Testis (tissue), 3 donors: ENCODE data around the gene ERAL1. TPM values are rescaled to one million over a fixed set of nuclear protein-coding genes. Genes with fewer than 3 reads are reported as not detected.

ENCODE experiments used
- DNase-seq: peaks from one replicate; pipeline ENCODE4 v3.0.0-alpha.2; 2019
- H3K27ac ChIP-seq, 2 donors: fragments of 200-600 bp; sonication (generic); one replicate each; pipeline ENCODE4 v1.5.1; 2019
- H3K27me3 ChIP-seq: fragments of 200-600 bp; sonication (generic); one replicate; pipeline ENCODE4 v1.5.1; 2019
- H3K36me3 ChIP-seq: fragments of 200-600 bp; sonication (generic); one replicate; pipeline ENCODE4 v1.5.1; 2017; ENCODE audit warnings: low read depth; ENCODE audit errors: missing control alignments
- H3K4me1 ChIP-seq: fragments of 200-600 bp; sonication (generic); one replicate; pipeline ENCODE4 v1.5.1; 2019
- H3K4me3 ChIP-seq, 2 donors: fragments of 200-600 bp; sonication (generic); one replicate each; pipeline ENCODE4 v1.5.1; 2017 to 2019
- H3K9me3 ChIP-seq: fragments of 200-600 bp; sonication (generic); one replicate; pipeline ENCODE4 v1.5.1; 2017
- CTCF ChIP-seq, 3 experiments: fragments of 450-650 bp in 2 of 3; fragments of 200-600 bp in 1 of 3; sonication (generic) in 1 of 3; IDR thresholded peaks; one replicate each; pipeline ENCODE4 v1.5.1; 2016 to 2019; ENCODE audit warnings: antibody characterized with exemption in 3 of 3, mild to moderate bottlenecking in 2 of 3, moderate library complexity in 1 of 3
- POLR2A ChIP-seq: fragments of 450-650 bp; IDR thresholded peaks from one replicate; pipeline ENCODE4 v1.6.1; 2017; ENCODE audit warnings: antibody characterized with exemption, mild to moderate bottlenecking, moderate library complexity
- WGBS, 2 donors: methylation state at CpG; one replicate each; pipeline ENCODE4 v1.1.5; 2018; 5-methylcytosine and 5-hydroxymethylcytosine counted together
- intact Hi-C: fragments of 100-400 bp; cut with DNase I; formaldehyde crosslinking; loops from one replicate; pipeline ENCODE4 v1.15.1; 2023; ENCODE audit warnings: low total_unique reads
- polyA plus RNA-seq: library from polyadenylated mRNA; stranded (reverse); fragments of 350-450 nt; fragmentation: Illumina TruSeq; extraction: RNeasy Lipid Tissue Mini Kit (QIAGEN cat#74804); gene quantifications from one replicate; pipeline ENCODE4 v1.2.3, GENCODE V29; 2014; ENCODE audit warnings: low read depth, low replicate concordance; ENCODE audit not compliant: insufficient read depth
- total RNA-seq, 2 donors: library from RNA; depleted of rRNA; stranded (reverse); fragments of >200 nt; gene quantifications; one replicate each; pipeline ENCODE4 v1.2.3, GENCODE V29; 2016

The ERAL1 gene
- total and polyA plus RNA-seq, 3 donors from 2014 or later = 54.8 to 75.2 (median 61.1) TPM

DNA sequence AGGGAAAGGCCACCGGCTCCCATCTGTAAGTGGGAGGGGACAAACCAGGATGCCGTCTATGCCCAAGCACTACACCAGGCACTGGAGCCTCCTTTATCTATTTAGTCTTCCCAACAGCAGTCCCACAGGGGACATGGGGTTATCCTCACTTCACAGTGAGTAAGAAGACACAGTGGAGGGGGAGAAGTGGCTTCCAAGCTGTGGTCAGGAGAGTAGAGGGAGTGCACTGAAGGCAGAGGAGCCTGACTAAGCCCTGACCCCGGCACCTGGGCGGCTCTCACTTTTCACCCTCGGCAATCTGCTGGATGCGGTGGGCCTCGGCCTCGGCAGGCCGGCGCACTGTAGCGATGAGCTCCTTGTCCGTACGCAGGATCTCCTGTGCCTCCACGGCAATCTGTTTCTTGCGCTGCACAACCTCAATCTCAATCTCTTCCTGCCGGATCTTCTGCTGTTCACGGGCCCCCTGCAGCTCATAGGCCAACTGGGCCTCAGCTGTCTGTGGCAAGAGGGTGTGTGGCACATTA is 26.8 kb downstream of the ERAL1 start:
- Histone ChIP-seq H3K9me3 (no peaks in the 10 kb centered on the region), H3K27ac (no peak overlapping the region), H3K4me1 (no peaks in the 10 kb centered on the region), H3K36me3 (no peaks in the 10 kb centered on the region), H3K4me3 (no peak overlapping the region), H3K27me3 (no peaks in the 10 kb centered on the region)
- 91 to 93% methylated on average over 14 to 17 of the region's 17 CpGs for WGBS, 2 donors
- TF ChIP-seq CTCF (IDR thresholded peaks at IDR 0.05) (no peak), POLR2A (no peak)
- intact Hi-C loops = no loop called here
- DNase-seq = no peak

GRCh38 chr17:28882154-28882895 is 27.5 kb downstream of the ERAL1 start:
- H3K4me1 ChIP-seq = no peaks in the 10 kb centered on the region
- intact Hi-C loops = no loop called here
- 91 to 95% methylated on average over 10 to 18 of the region's 18 CpGs for WGBS, 2 donors

GRCh38 chr17:28883967-28884702 is 29.3 kb downstream of the ERAL1 start:
- DNase-seq = no peak
- Histone ChIP-seq H3K27me3 (no peaks in the 10 kb centered on the region), H3K36me3 (no peaks in the 10 kb centered on the region), H3K27ac (no peak overlapping the region), H3K9me3 (no peaks in the 10 kb centered on the region), H3K4me1 (no peaks in the 10 kb centered on the region), H3K4me3 (no peak overlapping the region)
- TF ChIP-seq POLR2A (no peak), CTCF (IDR thresholded peaks at IDR 0.05) (no peak)
- 93 to 96% methylated on average over 25 to 27 of the region's 27 CpGs for WGBS, 2 donors
- intact Hi-C loops = no loop called here

More at GRCh38 chr17:28882154-28882895, 27.5 kb downstream of the ERAL1 start:
- TF ChIP-seq CTCF (IDR thresholded peaks at IDR 0.05) (no peak), POLR2A (no peak)
- no peaks in the 10 kb centered on the region for H3K27me3 ChIP-seq
- H3K36me3 ChIP-seq = no peaks in the 10 kb centered on the region
- no peak for DNase-seq
- no peak overlapping the region for H3K4me3 ChIP-seq
- no peak overlapping the region for H3K27ac ChIP-seq
- no peaks in the 10 kb centered on the region for H3K9me3 ChIP-seq

DNA sequence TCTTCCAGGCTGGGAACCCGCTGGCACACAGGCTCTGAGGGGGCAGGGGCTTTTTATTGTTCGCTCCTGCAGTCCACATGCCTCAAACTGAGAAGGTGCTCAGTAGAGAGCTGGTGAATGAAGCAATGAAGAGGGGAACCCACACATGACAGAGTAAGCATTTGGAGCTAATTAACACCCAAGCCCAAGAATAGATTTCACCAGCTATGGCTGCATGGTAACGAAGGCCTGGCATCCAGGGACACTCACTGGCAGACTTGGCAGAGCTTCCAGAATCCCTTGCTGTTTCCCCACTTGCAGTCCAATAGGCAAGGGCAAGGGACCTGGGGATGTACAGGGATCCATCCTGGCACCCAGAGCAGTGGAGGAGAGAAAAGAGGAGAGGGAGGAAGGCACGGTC is 30.5 kb downstream of the ERAL1 start:
- Histone ChIP-seq H3K4me1 (no peaks in the 10 kb centered on the region), H3K27me3 (no peaks in the 10 kb centered on the region), H3K27ac (no peak overlapping the region), H3K4me3 (no peak overlapping the region), H3K36me3 (no peaks in the 10 kb centered on the region), H3K9me3 (no peaks in the 10 kb centered on the region)
- intact Hi-C loops = no loop called here
- 90 to 95% methylated on average over 4 of the region's 4 CpGs for WGBS, 2 donors
- DNase-seq = no peak
- no peak for TF ChIP-seq POLR2A
- TF ChIP-seq CTCF (IDR thresholded peaks at IDR 0.05) = no peak
